ENCODE results near the gene ACLY. TPM values are rescaled to one million over a fixed set of nuclear protein-coding genes. Genes with fewer than 3 reads are reported as not detected.
A peak's percentile ranks its signal among the peaks of the same experiment; 100 is the strongest.

The ACLY gene
- total and polyA plus RNA-seq, 10 of the 15 experiments (the other 5 are each of a cell fraction or from before 2014, with no cell fraction given), result 32.6 to 224 (median 114) TPM

- TF ChIP-seq LARP7 (IDR thresholded peaks at IDR 0.05) (no peak), NBN (IDR thresholded peaks at IDR 0.05) (no peak), ATF7 (IDR thresholded peaks at IDR 0.05; ENCODE audit: low read depth) (no peak), ETV6 (conservative IDR thresholded peaks at IDR 0.05 in 1 of 2, IDR thresholded peaks at IDR 0.05 in 1 of 2; ENCODE audit: borderline replicate concordance in 1 of 2, low read depth in 1 of 2) (no peak), HDGF (IDR thresholded peaks at IDR 0.05) (no peak), MYB (IDR thresholded peaks at IDR 0.05; ENCODE audit: borderline replicate concordance, low read depth, low read length) (no peak), ASH2L (IDR thresholded peaks at IDR 0.05; ENCODE audit: borderline replicate concordance, low read depth) (no peak), MLLT1 (IDR thresholded peaks at IDR 0.05) (no peak)
- TF ChIP-seq, protein P1, sequence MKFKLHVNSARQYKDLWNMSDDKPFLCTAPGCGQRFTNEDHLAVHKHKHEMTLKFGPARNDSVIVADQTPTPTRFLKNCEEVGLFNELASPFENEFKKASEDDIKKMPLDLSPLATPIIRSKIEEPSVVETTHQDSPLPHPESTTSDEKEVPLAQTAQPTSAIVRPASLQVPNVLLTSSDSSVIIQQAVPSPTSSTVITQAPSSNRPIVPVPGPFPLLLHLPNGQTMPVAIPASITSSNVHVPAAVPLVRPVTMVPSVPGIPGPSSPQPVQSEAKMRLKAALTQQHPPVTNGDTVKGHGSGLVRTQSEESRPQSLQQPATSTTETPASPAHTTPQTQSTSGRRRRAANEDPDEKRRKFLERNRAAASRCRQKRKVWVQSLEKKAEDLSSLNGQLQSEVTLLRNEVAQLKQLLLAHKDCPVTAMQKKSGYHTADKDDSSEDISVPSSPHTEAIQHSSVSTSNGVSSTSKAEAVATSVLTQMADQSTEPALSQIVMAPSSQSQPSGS (IDR thresholded peaks at IDR 0.05; ENCODE audit: low read length), result no peak
- TF ChIP-seq, protein P2, sequence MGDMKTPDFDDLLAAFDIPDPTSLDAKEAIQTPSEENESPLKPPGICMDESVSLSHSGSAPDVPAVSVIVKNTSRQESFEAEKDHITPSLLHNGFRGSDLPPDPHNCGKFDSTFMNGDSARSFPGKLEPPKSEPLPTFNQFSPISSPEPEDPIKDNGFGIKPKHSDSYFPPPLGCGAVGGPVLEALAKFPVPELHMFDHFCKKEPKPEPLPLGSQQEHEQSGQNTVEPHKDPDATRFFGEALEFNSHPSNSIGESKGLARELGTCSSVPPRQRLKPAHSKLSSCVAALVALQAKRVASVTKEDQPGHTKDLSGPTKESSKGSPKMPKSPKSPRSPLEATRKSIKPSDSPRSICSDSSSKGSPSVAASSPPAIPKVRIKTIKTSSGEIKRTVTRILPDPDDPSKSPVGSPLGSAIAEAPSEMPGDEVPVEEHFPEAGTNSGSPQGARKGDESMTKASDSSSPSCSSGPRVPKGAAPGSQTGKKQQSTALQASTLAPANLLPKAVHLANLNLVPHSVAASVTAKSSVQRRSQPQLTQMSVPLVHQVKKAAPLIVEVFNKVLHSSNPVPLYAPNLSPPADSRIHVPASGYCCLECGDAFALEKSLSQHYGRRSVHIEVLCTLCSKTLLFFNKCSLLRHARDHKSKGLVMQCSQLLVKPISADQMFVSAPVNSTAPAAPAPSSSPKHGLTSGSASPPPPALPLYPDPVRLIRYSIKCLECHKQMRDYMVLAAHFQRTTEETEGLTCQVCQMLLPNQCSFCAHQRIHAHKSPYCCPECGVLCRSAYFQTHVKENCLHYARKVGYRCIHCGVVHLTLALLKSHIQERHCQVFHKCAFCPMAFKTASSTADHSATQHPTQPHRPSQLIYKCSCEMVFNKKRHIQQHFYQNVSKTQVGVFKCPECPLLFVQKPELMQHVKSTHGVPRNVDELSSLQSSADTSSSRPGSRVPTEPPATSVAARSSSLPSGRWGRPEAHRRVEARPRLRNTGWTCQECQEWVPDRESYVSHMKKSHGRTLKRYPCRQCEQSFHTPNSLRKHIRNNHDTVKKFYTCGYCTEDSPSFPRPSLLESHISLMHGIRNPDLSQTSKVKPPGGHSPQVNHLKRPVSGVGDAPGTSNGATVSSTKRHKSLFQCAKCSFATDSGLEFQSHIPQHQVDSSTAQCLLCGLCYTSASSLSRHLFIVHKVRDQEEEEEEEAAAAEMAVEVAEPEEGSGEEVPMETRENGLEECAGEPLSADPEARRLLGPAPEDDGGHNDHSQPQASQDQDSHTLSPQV (IDR thresholded peaks at IDR 0.05), result no peak
- Histone ChIP-seq H3K4me3 (peak overlapping the region; percentile 49; the same call in 1 of the 2 replicates), H3K9ac (ENCODE audit: control insufficient read depth, insufficient read depth, low read length) (no peak overlapping the region), H4K20me1 (ENCODE audit: control insufficient read depth, insufficient read depth) (peaks cover 9% of the 10 kb centered on the region; the same call in 1 of the 2 replicates), H3K9me3 (replicated peaks; ENCODE audit: control insufficient read depth, insufficient read depth, low read length) (no peaks in the 10 kb centered on the region), H3K4me1 (ENCODE audit: control insufficient read depth, insufficient read depth, low read length) (peaks cover 19% of the 10 kb centered on the region), H3K36me3 (ENCODE audit: control insufficient read depth in 2 of 2, insufficient read depth in 2 of 2, low read length in 1 of 2) (peaks cover 14 to 17% of the 10 kb centered on the region in 2 experiments), H3K27me3 (replicated peaks in 1 of 2; ENCODE audit: control insufficient read depth in 2 of 2, insufficient read depth in 2 of 2, low read length in 1 of 2) (no peaks in the 10 kb centered on the region), H2AFZ (ENCODE audit: control insufficient read depth, low read depth, low read length) (no peak overlapping the region), H3K79me2 (ENCODE audit: control insufficient read depth, insufficient read depth, low read length) (peaks cover 59% of the 10 kb centered on the region), H3K4me2 (ENCODE audit: control insufficient read depth, insufficient read depth) (peak overlapping the region; percentile 51), H3K27ac (ENCODE audit: control insufficient read depth, insufficient read depth) (no peak overlapping the region)
- 5% methylated on average over 2 of the region's 2 CpGs for WGBS (ENCODE audit: insufficient coverage, insufficient replicate concordance, low lambda C conversion rate, missing lambda C conversion rate)
- ChIA-PET POLR2A (interaction anchor here (0.9 kb wide), 1 partner anchor 156 kb away, joined by 3 read pairs; no protein-coding TSS in a partner anchor), CTCF (interaction anchor here (0.6 kb wide), 1 partner anchor 27 kb away, joined by 3 read pairs; no protein-coding TSS in a partner anchor), RAD21 (ENCODE audit: unreplicated experiment) (no interaction called here), SMC1A (ENCODE audit: uncharacterized antibody, unreplicated experiment) (interaction anchor here (0.7 to 2.9 kb wide), 2 partner anchors 17 to 23 kb away, joined by 4 to 9 read pairs; no protein-coding TSS in a partner anchor)
- intact Hi-C loops (cut with micrococcal nuclease; ENCODE audit: unreplicated experiment), result no loop called here
- in situ Hi-C loops (cut with MboI), result no loop called here
- DNase-seq (ENCODE audit: low read depth, low spot score) (no peak), FAIRE-seq (no peak), ATAC-seq (no peak)
- BruUV-seq (replicated peaks), result no TSS peak
Observed at GRCh38 chr17:41915566-41915965, 3.2 kb downstream of the ACLY start.

Data from GM12878 (cell line).